Keratinocyte (primary cell): ENCODE results near the gene ZNF335. TPM values are rescaled to one million over a fixed set of nuclear protein-coding genes. Genes with fewer than 3 reads are reported as not detected.

ENCODE experiments used
- DNase-seq: peaks from one replicate; pipeline ENCODE4 v3.0.0-alpha.2; 2011; ENCODE audit warnings: low read depth, missing footprints, low spot score
- FAIRE-seq: peaks from 2 replicates; lab custom pipeline; 2011; peaks lifted over from hg19 to GRCh38; lab: Jason Lieb, UNC
- H2AFZ ChIP-seq: 2 replicates; pipeline ENCODE4 v1.6.0; 2012; ENCODE audit warnings: low read length, control low read depth, inconsistent platforms; ENCODE audit not compliant: control insufficient read depth
- H3K27ac ChIP-seq: 2 replicates; pipeline ENCODE4 v1.5.1; 2011; ENCODE audit warnings: low read length; ENCODE audit not compliant: control insufficient read depth, insufficient read depth
- H3K27me3 ChIP-seq: 3 replicates; pipeline ENCODE4 v1.6.0; 2011; ENCODE audit warnings: low read length; ENCODE audit not compliant: control insufficient read depth, insufficient read depth; ENCODE audit errors: extremely low read depth
- H3K36me3 ChIP-seq, 2 experiments: 2 replicates in 1 of 2; 3 replicates in 1 of 2; pipeline ENCODE4 v1.5.1; 2011; ENCODE audit warnings: low read length in 2 of 2, mild to moderate bottlenecking in 1 of 2; ENCODE audit not compliant: control insufficient read depth in 2 of 2, insufficient read depth in 2 of 2; ENCODE audit errors: extremely low read depth in 1 of 2
- H3K4me1 ChIP-seq: 3 replicates; pipeline ENCODE4 v1.5.1; 2011; ENCODE audit warnings: low read length; ENCODE audit not compliant: control insufficient read depth, insufficient read depth; ENCODE audit errors: extremely low read depth
- H3K4me2 ChIP-seq: 3 replicates; pipeline ENCODE4 v1.6.0; 2011; ENCODE audit warnings: low read depth, low read length; ENCODE audit not compliant: control insufficient read depth, insufficient read depth; ENCODE audit errors: extremely low read depth
- H3K4me3 ChIP-seq, 3 experiments: fragments of 200-600 bp in 1 of 3; sonication (generic) in 1 of 3; 2 replicates in 2 of 3; 3 replicates in 1 of 3; pipeline ENCODE4 v1.5.1; 2011 to 2016; ENCODE audit warnings: low read length in 3 of 3, mild to moderate bottlenecking in 3 of 3, control low read depth in 2 of 3, inconsistent platforms in 1 of 3, low read depth in 1 of 3, mixed read lengths in 1 of 3, mixed run types in 1 of 3, moderate library complexity in 1 of 3; ENCODE audit not compliant: control insufficient read depth in 2 of 3, insufficient read depth in 2 of 3; ENCODE audit errors: extremely low read depth in 1 of 3
- H3K79me2 ChIP-seq: 2 replicates; pipeline ENCODE4 v1.6.0; 2012; ENCODE audit warnings: low read length; ENCODE audit not compliant: control insufficient read depth, insufficient read depth
- H3K9ac ChIP-seq: 3 replicates; pipeline ENCODE4 v1.6.0; 2011; ENCODE audit warnings: low read length; ENCODE audit not compliant: control insufficient read depth, insufficient read depth; ENCODE audit errors: extremely low read depth
- H3K9me1 ChIP-seq: 3 replicates; pipeline ENCODE4 v1.6.0; 2011; ENCODE audit warnings: low read length; ENCODE audit not compliant: control insufficient read depth, insufficient read depth; ENCODE audit errors: extremely low read depth
- H3K9me3 ChIP-seq: 2 replicates; pipeline ENCODE4 v1.5.1; 2012; ENCODE audit warnings: low read depth, low read length; ENCODE audit not compliant: control insufficient read depth
- H4K20me1 ChIP-seq: 3 replicates; pipeline ENCODE4 v1.6.0; 2011; ENCODE audit warnings: low read length; ENCODE audit not compliant: control insufficient read depth, insufficient read depth; ENCODE audit errors: extremely low read depth
- EZH2 ChIP-seq: IDR thresholded peaks from one replicate; pipeline ENCODE4 v1.6.1; 2012; ENCODE audit warnings: inconsistent platforms, mild to moderate bottlenecking, low read length, moderate library complexity
- dilution Hi-C: fragments of 300-500 bp; cut with MboI; formaldehyde crosslinking; loops from one replicate; pipeline ENCODE4 v1.7.0; 2020; ENCODE audit warnings: low sequenced_read_pairs; ENCODE audit not compliant: extremely low pct_ligation_motif_present
- polyA plus RNA-seq, 5 experiments: library from polyadenylated mRNA; depleted of rRNA in 3 of 5; stranded (reverse) in 3 of 5; stranded (forward) in 1 of 5; unstranded in 1 of 5; fragments of >200 nt; gene quantifications; 1 replicate in 1 of 5; 2 replicates in 3 of 5; 3 replicates in 1 of 5; pipeline versions ENCODE4 v1.2.1 to v1.2.3, GENCODE V29; 2011 to 2012; ENCODE audit warnings: missing spikeins in 2 of 5, low read depth in 1 of 5, low replicate concordance in 1 of 5
- TF ChIP-seq, protein P1 (sequence below), 3 experiments: IDR thresholded peaks in 1 of 3; conservative IDR thresholded peaks in 1 of 3; optimal IDR thresholded peaks in 1 of 3; 2 replicates in 2 of 3; 3 replicates in 1 of 3; pipeline versions ENCODE3 to v1.5.1; 2011; ENCODE audit warnings: low read length in 3 of 3, mild to moderate bottlenecking in 3 of 3, moderate library complexity in 2 of 3, control low read depth in 1 of 3, inconsistent platforms in 1 of 3; ENCODE audit not compliant: insufficient read depth in 2 of 3; ENCODE audit errors: extremely low read depth in 1 of 3

ZNF335 gene
- polyA plus RNA-seq, 1 donor (not counting 4 experiments of a cell fraction or from before 2014, with no cell fraction given) = 5.8 TPM

DNA sequence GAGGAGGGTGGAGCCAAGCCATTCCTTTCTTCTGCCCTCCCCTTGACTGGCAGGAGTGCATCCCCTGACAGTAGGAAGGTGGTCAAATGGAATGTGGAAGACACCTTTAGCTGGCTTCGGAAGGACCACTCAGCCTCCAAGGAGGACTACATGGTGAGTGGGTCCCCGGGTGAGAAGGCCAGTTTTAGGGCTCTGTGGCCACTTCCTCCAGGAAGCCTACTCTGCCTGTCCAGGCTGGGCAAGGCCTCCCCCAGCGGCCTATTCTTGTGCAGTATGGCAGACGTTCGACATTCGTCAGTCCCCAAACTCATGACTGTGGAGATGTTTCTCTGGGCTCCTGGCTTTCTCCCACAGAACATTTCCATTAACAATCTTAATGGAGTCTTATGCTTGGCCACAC lies 28.4 kb downstream of the ZNF335 start:
- H3K9me1 ChIP-seq = no peaks in the 10 kb centered on the region
- FAIRE-seq = no peak

DNA sequence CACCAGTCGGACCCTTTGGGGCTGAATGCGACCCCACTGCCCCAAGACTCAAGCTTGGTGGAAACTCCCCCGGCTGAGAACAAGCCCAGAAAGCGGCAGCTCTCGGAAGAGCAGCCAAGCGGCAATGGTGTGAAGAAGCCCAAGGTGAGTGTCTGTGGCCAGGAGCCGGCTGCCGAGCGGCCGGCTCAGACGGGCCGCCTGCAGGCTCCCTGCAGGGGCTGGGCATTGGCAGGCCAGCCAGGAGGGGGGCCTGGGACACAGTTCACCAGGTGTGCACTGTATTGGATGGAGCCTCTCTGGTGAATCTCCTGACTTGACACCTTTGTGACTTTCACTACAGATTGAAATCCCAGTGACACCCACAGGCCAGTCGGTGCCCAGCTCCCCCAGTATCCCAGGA lies 31.5 kb downstream of the ZNF335 start:
- FAIRE-seq = no peak
- no peak for DNase-seq
- TF ChIP-seq EZH2 = no peak
- TF ChIP-seq, protein P1, sequence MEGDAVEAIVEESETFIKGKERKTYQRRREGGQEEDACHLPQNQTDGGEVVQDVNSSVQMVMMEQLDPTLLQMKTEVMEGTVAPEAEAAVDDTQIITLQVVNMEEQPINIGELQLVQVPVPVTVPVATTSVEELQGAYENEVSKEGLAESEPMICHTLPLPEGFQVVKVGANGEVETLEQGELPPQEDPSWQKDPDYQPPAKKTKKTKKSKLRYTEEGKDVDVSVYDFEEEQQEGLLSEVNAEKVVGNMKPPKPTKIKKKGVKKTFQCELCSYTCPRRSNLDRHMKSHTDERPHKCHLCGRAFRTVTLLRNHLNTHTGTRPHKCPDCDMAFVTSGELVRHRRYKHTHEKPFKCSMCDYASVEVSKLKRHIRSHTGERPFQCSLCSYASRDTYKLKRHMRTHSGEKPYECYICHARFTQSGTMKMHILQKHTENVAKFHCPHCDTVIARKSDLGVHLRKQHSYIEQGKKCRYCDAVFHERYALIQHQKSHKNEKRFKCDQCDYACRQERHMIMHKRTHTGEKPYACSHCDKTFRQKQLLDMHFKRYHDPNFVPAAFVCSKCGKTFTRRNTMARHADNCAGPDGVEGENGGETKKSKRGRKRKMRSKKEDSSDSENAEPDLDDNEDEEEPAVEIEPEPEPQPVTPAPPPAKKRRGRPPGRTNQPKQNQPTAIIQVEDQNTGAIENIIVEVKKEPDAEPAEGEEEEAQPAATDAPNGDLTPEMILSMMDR (optimal IDR thresholded peaks at IDR 0.05 in 1 of 3, IDR thresholded peaks at IDR 0.05 in 1 of 3, conservative IDR thresholded peaks at IDR 0.05 in 1 of 3; ENCODE audit: extremely low read depth in 1 of 3, insufficient read depth in 2 of 3, low read length in 3 of 3) = no peak
- H3K79me2 ChIP-seq = peaks cover 18% of the 10 kb centered on the region
- no peak overlapping the region for H3K27ac ChIP-seq
- peaks cover 32 to 49% of the 10 kb centered on the region in 2 experiments for H3K36me3 ChIP-seq
- H2AFZ ChIP-seq = no peak overlapping the region
- H3K27me3 ChIP-seq = no peaks in the 10 kb centered on the region
- no peaks in the 10 kb centered on the region for H4K20me1 ChIP-seq
- H3K4me1 ChIP-seq = peaks cover 22% of the 10 kb centered on the region
- H3K9me1 ChIP-seq = no peaks in the 10 kb centered on the region
- H3K4me2 ChIP-seq = no peak overlapping the region
- dilution Hi-C loops = no loop called here
- H3K9me3 ChIP-seq = no peaks in the 10 kb centered on the region
- no peak overlapping the region for H3K4me3 ChIP-seq
- H3K9ac ChIP-seq = no peak overlapping the region

More for the DNA sequence above, 28.4 kb downstream of the ZNF335 start:
- no peak overlapping the region for H3K9ac ChIP-seq
- H3K36me3 ChIP-seq = peaks cover 52 to 54% of the 10 kb centered on the region in 2 experiments
- H3K27ac ChIP-seq = peak overlapping the region; percentile 34
- no peak overlapping the region for H2AFZ ChIP-seq
- no peak for DNase-seq
- no peak overlapping the region for H3K4me3 ChIP-seq
- no peaks in the 10 kb centered on the region for H3K9me3 ChIP-seq
- no peaks in the 10 kb centered on the region for H4K20me1 ChIP-seq
- no peaks in the 10 kb centered on the region for H3K27me3 ChIP-seq
- TF ChIP-seq EZH2 = no peak
- TF ChIP-seq, protein P1 (optimal IDR thresholded peaks at IDR 0.05 in 1 of 3, IDR thresholded peaks at IDR 0.05 in 1 of 3, conservative IDR thresholded peaks at IDR 0.05 in 1 of 3; ENCODE audit: extremely low read depth in 1 of 3, insufficient read depth in 2 of 3, low read length in 3 of 3) = no peak
- H3K79me2 ChIP-seq = no peaks in the 10 kb centered on the region
- dilution Hi-C loops = no loop called here
- H3K4me1 ChIP-seq = peaks cover 16% of the 10 kb centered on the region
- peak overlapping the region; percentile 6 for H3K4me2 ChIP-seq
